K562 (cell line): Measurements from ENCODE around the gene SDHAF4. TPM values are rescaled to one million over a fixed set of nuclear protein-coding genes. Genes with fewer than 3 reads are reported as not detected.

Source experiments
- ATAC-seq: fragments of 200-7000 bp; cut with Tn5 transposase; 3 replicates; pipeline ENCODE4 v1.9.1; 2020; ENCODE audit warnings: moderate library complexity
- BruUV-seq: library from RNA; stranded (reverse); fragments of 400-500 nt; replicated peaks from 2 replicates; lab custom pipeline; 2021; lab: Mats Ljungman, UMichigan
- CTCF ChIA-PET: fragments of 300-600 bp; formaldehyde crosslinking; extraction: SDS; loops from one replicate; lab custom pipeline; 2021; ENCODE audit warnings: low intra/inter-chr PET ratio; lab: Yijun Ruan, JAX
- POLR2A ChIA-PET: fragments of 300-600, 350-650 bp; sonication (Branson Sonifier 250); formaldehyde crosslinking; extraction: SDS; loops from one replicate; lab custom pipeline; 2021; ENCODE audit warnings: antibody characterized with exemption, inconsistent platforms; lab: Yijun Ruan, JAX
- DNase-seq, 4 experiments: peaks; one replicate each; pipeline versions ENCODE4 v3.0.0 to v3.0.0-alpha.2; 2011 to 2018; ENCODE audit warnings: low spot score in 3 of 4, mixed read lengths in 3 of 4; ENCODE audit errors: extremely low read depth in 1 of 4
- FAIRE-seq: peaks from 2 replicates; lab custom pipeline; 2011; peaks lifted over from hg19 to GRCh38; lab: Jason Lieb, UNC
- H2AFZ ChIP-seq: 2 replicates; pipeline ENCODE4 v1.6.0; 2011; ENCODE audit warnings: low read depth, low read length, control low read depth, inconsistent platforms
- H3K27ac ChIP-seq: fragments of 200-600 bp; 3 replicates; pipeline ENCODE4 v1.8.0; 2011; ENCODE audit warnings: low read depth, mild to moderate bottlenecking, control low read depth, inconsistent platforms, low read length, moderate library complexity, mixed read lengths; ENCODE audit errors: extremely low read depth
- H3K27me3 ChIP-seq, 2 experiments: fragments of 300-600 bp in 1 of 2; 2 replicates in 1 of 2; 3 replicates in 1 of 2; pipeline versions ENCODE4 v1.6.0 to v1.8.0; 2011; ENCODE audit warnings: inconsistent platforms in 2 of 2, low read length in 2 of 2, mild to moderate bottlenecking in 1 of 2, mixed read lengths in 1 of 2, moderate library complexity in 1 of 2; ENCODE audit not compliant: control insufficient read depth in 2 of 2, insufficient read depth in 2 of 2
- H3K36me3 ChIP-seq: fragments of 300-600 bp; 3 replicates; pipeline ENCODE4 v1.8.0; 2011; ENCODE audit warnings: mild to moderate bottlenecking, low read length, inconsistent platforms; ENCODE audit not compliant: control insufficient read depth, insufficient read depth
- H3K4me1 ChIP-seq, 2 experiments: fragments of 200-600 bp in 1 of 2; replicated peaks in 1 of 2; 2 replicates in 1 of 2; 3 replicates in 1 of 2; pipeline versions ENCODE4 v1.5.1 to v1.8.0; 2011; ENCODE audit warnings: inconsistent platforms in 2 of 2, low read length in 2 of 2, mild to moderate bottlenecking in 1 of 2, mixed read lengths in 1 of 2, moderate library complexity in 1 of 2; ENCODE audit not compliant: control insufficient read depth in 2 of 2, insufficient read depth in 2 of 2
- H3K4me2 ChIP-seq: 2 replicates; pipeline ENCODE4 v1.6.1; 2011; ENCODE audit warnings: low read length, control low read depth, inconsistent platforms, mixed read lengths; ENCODE audit not compliant: insufficient read depth
- H3K4me3 ChIP-seq: fragments of 200-600 bp; sonication (generic), shearing (Covaris generic); 2 replicates; pipeline ENCODE4 v1.5.1; 2016; ENCODE audit warnings: control low read depth, inconsistent platforms
- H3K79me2 ChIP-seq: fragments of 200-600 bp; 3 replicates; pipeline ENCODE4 v1.8.0; 2011; ENCODE audit warnings: low read length, inconsistent platforms; ENCODE audit not compliant: control insufficient read depth, insufficient read depth
- H3K9ac ChIP-seq, 2 experiments: 2 replicates each; pipeline versions ENCODE4 v1.6.0 to v1.6.1; 2011; ENCODE audit warnings: low read depth in 2 of 2, low read length in 2 of 2, control low read depth in 1 of 2, inconsistent platforms in 1 of 2, mild to moderate bottlenecking in 1 of 2, mixed read lengths in 1 of 2; ENCODE audit not compliant: insufficient read depth in 1 of 2
- H3K9me1 ChIP-seq: one replicate; pipeline ENCODE4 v1.6.0; 2011; ENCODE audit warnings: inconsistent platforms, mild to moderate bottlenecking, low read length, moderate library complexity; ENCODE audit not compliant: control insufficient read depth, insufficient read depth
- H3K9me3 ChIP-seq: replicated peaks from 2 replicates; pipeline ENCODE4 v1.5.1; 2011; ENCODE audit warnings: low read depth, low read length, inconsistent platforms; ENCODE audit not compliant: control insufficient read depth, insufficient read depth
- H4K20me1 ChIP-seq: replicated peaks from 2 replicates; pipeline ENCODE4 v1.6.1; 2011; ENCODE audit warnings: low read length, inconsistent platforms, mixed read lengths; ENCODE audit not compliant: control insufficient read depth, insufficient read depth
- CHCHD3 ChIP-seq: fragments of 250-450 bp; sonication (Bioruptor Pico); IDR thresholded peaks from 2 replicates; pipeline ENCODE4 v2.1.2; 2022; ENCODE audit warnings: mild to moderate bottlenecking
- FOXJ3 ChIP-seq: sonication (generic); formaldehyde crosslinking; IDR thresholded peaks from 2 replicates; pipeline ENCODE4 v1.4.0; 2020; ENCODE audit warnings: mild to moderate bottlenecking, missing genetic modification reagents
- L3MBTL2 ChIP-seq: fragments of 450-650 bp; IDR thresholded peaks from 2 replicates; pipeline ENCODE4 v1.6.1; 2016; ENCODE audit warnings: mild to moderate bottlenecking, moderate library complexity
- MAFK ChIP-seq: IDR thresholded peaks from 2 replicates; pipeline ENCODE4 v1.6.1; 2011; ENCODE audit warnings: low read length, improper control_type of control experiment
- MTF1 ChIP-seq: fragments of 250-450 bp; sonication (Bioruptor Pico); IDR thresholded peaks from 2 replicates; pipeline ENCODE4 v1.9.0; 2021; ENCODE audit warnings: moderate library complexity, mild to moderate bottlenecking, inconsistent platforms, borderline replicate concordance
- RNF2 ChIP-seq: sonication (generic); IDR thresholded peaks from 2 replicates; pipeline ENCODE4 v1.6.1; 2016
- RNF219 ChIP-seq: fragments of 250-450 bp; sonication (Bioruptor Pico); IDR thresholded peaks from 2 replicates; pipeline ENCODE4 v1.5.0; 2022; ENCODE audit warnings: mild to moderate bottlenecking
- RUNX1 ChIP-seq: sonication (generic); IDR thresholded peaks from 2 replicates; pipeline ENCODE4 v1.6.1; 2016; ENCODE audit warnings: antibody characterized with exemption, low read depth
- SUPT5H ChIP-seq: fragments of 450-650 bp; IDR thresholded peaks from 2 replicates; pipeline ENCODE4 v1.6.1; 2016
- TCF3 ChIP-seq: sonication (generic); formaldehyde crosslinking; IDR thresholded peaks from 2 replicates; pipeline ENCODE4 v1.4.0; 2020; ENCODE audit warnings: mild to moderate bottlenecking, missing genetic modification reagents
- UBTF ChIP-seq, 2 experiments: IDR thresholded peaks; 2 replicates each; pipeline ENCODE4 v1.6.1; 2012; ENCODE audit warnings: improper control_type of control experiment in 2 of 2, low read depth in 2 of 2, low read length in 2 of 2, borderline replicate concordance in 1 of 2
- ZFP30 ChIP-seq: fragments of 250-450 bp; sonication (Bioruptor Pico); IDR thresholded peaks from 2 replicates; pipeline ENCODE4 v1.8.0; 2022; ENCODE audit warnings: moderate library complexity, mild to moderate bottlenecking, inconsistent platforms, borderline replicate concordance
- ZNF699 ChIP-seq: fragments of 250-450 bp; sonication (Bioruptor Pico); IDR thresholded peaks from 2 replicates; pipeline ENCODE4 v1.8.0; 2021; ENCODE audit warnings: mild to moderate bottlenecking, moderate library complexity; ENCODE audit not compliant: insufficient replicate concordance
- in situ Hi-C: fragments of 300-500 bp; cut with MboI; formaldehyde crosslinking; loops from 4 replicates; pipeline ENCODE4 v1.15.0; 2018; ENCODE audit warnings: inconsistent platforms, mixed read lengths
- intact Hi-C: fragments of 100-400 bp; cut with micrococcal nuclease; formaldehyde crosslinking; loops from 2 replicates; pipeline ENCODE4 v1.14.2; 2022
- polyA plus RNA-seq, 8 experiments: library from polyadenylated mRNA; depleted of rRNA in 4 of 8; stranded (reverse) in 5 of 8; unstranded in 3 of 8; fragments of >200 nt; fragmentation: Nextera tagmentation in 2 of 8; fragmentation: Illumina TruSeq in 1 of 8; extraction: Ambion mirVana in 2 of 8; extraction: Trizol in 1 of 8; gene quantifications; 2 replicates each; pipeline versions ENCODE4 v1.2.1 to v1.2.3, GENCODE V29; 2011 to 2014; ENCODE audit warnings: inconsistent platforms in 1 of 8, missing spikeins in 1 of 8
- total RNA-seq, 7 experiments: library from RNA; depleted of rRNA in 6 of 7; stranded (reverse); fragments of >200 nt in 6 of 7; fragmentation: Illumina TruSeq in 2 of 7; extraction: Trizol in 2 of 7; gene quantifications; 2 replicates each; pipeline versions ENCODE4 v1.2.1 to v1.2.3, GENCODE V29; 2011 to 2021; ENCODE audit warnings: low replicate concordance in 1 of 7
- TF ChIP-seq, protein P1 (sequence below): sonication (generic); formaldehyde crosslinking; IDR thresholded peaks from 2 replicates; pipeline ENCODE4 v1.8.0; 2022; ENCODE audit warnings: mild to moderate bottlenecking, low read depth, missing genetic modification reagents
- TF ChIP-seq, protein P2 (sequence below): fragments of 200-400 bp; formaldehyde crosslinking; IDR thresholded peaks from 2 replicates; pipeline ENCODE4 v1.6.1; 2017; ENCODE audit warnings: mild to moderate bottlenecking, low read depth, low read length, moderate library complexity

SDHAF4 gene
- total and polyA plus RNA-seq, 9 of the 15 experiments (the other 6 are each of a cell fraction or from before 2014, with no cell fraction given): 3.5 to 12.0 (median 6.2) TPM

DNA sequence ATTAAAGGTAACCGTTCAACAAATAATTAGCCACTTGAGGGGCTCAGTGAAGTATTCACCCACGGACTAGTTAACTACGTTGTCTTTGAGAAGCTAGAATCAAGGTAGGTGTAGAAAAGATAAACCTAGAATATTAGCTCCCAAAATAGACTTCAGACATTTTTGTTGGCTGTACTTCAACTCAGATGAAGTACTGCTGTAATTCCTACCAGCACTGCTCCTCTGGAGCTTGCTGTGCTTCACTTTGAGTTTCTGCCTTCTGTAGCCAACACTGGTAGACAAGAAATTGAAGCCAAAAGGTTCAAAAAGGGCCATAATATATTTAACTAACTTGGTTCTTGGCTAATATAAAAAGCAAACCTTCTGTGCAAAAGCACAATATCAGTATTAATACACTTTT is 18.8 kb upstream of the SDHAF4 start (continued):
- TF ChIP-seq RNF219 (CRISPR knock-in tag): no peak
- no peak for TF ChIP-seq UBTF (IDR thresholded peaks at IDR 0.05; ENCODE audit: borderline replicate concordance in 1 of 2, low read depth in 2 of 2, low read length in 2 of 2)
- TF ChIP-seq CHCHD3: no peak
- no peak for TF ChIP-seq TCF3 (CRISPR knock-in tag)
- no peak for TF ChIP-seq MAFK
- no peak for TF ChIP-seq SUPT5H

GRCh38 chr6:70549327-70549726 is 17.4 kb upstream of the SDHAF4 start:
- Histone ChIP-seq H3K9ac (no peak overlapping the region), H4K20me1 (no peaks in the 10 kb centered on the region), H2AFZ (no peak overlapping the region), H3K27me3 (no peaks in the 10 kb centered on the region), H3K4me2 (no peak overlapping the region), H3K4me3 (no peak overlapping the region), H3K79me2 (no peaks in the 10 kb centered on the region), H3K9me1 (no peaks in the 10 kb centered on the region), H3K27ac (no peak overlapping the region), H3K9me3 (no peaks in the 10 kb centered on the region), H3K4me1 (no peaks in the 10 kb centered on the region), H3K36me3 (no peaks in the 10 kb centered on the region)
- FAIRE-seq (no peak), ATAC-seq (no peak), DNase-seq (no peak)
- in situ Hi-C loops (loop anchor here (25.0 kb wide), 1 partner anchor 338 kb away; no protein-coding TSS in a partner anchor), intact Hi-C loops (no loop called here)
- CTCF ChIA-PET: interaction anchor here (1.2 kb wide), 1 partner anchor 139 kb away, joined by 3 read pairs; no protein-coding TSS in a partner anchor
- no TSS peak for BruUV-seq
- POLR2A ChIA-PET: no interaction called here
- TF ChIP-seq ZFP30 (CRISPR knock-in tag) (no peak), ZNF699 (CRISPR knock-in tag) (no peak), RNF2 (no peak), MTF1 (CRISPR knock-in tag) (no peak), FOXJ3 (no peak), L3MBTL2 (no peak), RUNX1 (no peak)
- TF ChIP-seq, protein P1, sequence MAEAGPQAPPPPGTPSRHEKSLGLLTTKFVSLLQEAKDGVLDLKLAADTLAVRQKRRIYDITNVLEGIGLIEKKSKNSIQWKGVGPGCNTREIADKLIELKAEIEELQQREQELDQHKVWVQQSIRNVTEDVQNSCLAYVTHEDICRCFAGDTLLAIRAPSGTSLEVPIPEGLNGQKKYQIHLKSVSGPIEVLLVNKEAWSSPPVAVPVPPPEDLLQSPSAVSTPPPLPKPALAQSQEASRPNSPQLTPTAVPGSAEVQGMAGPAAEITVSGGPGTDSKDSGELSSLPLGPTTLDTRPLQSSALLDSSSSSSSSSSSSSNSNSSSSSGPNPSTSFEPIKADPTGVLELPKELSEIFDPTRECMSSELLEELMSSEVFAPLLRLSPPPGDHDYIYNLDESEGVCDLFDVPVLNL (CRISPR knock-in tag): no peak
- TF ChIP-seq, protein P2, sequence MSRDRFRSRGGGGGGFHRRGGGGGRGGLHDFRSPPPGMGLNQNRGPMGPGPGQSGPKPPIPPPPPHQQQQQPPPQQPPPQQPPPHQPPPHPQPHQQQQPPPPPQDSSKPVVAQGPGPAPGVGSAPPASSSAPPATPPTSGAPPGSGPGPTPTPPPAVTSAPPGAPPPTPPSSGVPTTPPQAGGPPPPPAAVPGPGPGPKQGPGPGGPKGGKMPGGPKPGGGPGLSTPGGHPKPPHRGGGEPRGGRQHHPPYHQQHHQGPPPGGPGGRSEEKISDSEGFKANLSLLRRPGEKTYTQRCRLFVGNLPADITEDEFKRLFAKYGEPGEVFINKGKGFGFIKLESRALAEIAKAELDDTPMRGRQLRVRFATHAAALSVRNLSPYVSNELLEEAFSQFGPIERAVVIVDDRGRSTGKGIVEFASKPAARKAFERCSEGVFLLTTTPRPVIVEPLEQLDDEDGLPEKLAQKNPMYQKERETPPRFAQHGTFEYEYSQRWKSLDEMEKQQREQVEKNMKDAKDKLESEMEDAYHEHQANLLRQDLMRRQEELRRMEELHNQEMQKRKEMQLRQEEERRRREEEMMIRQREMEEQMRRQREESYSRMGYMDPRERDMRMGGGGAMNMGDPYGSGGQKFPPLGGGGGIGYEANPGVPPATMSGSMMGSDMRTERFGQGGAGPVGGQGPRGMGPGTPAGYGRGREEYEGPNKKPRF: no peak
